SK-N-SH treated with all-trans-retinoic acid at 6 μM for 48 hours (cell line): ENCODE data around the gene WBP1L.
"Not testable (repeated sequence)": the region's sequence is repeated elsewhere in the genome, so short reads cannot be mapped to it uniquely, and the experiment has no call there.

ENCODE experiments used
- ATAC-seq: fragments of 200-7000 bp; cut with Tn5 transposase; 3 replicates; pipeline ENCODE4 v1.9.1; 2020; ENCODE audit warnings: mild to moderate bottlenecking, moderate library complexity
- ARNTL ChIP-seq: fragments of 450-650 bp; formaldehyde crosslinking; IDR thresholded peaks from 2 replicates; pipeline ENCODE4 v1.5.0; 2020; ENCODE audit warnings: low read depth, mild to moderate bottlenecking, moderate library complexity, borderline replicate concordance
- BACH2 ChIP-seq: fragments of 250-450 bp; sonication (Bioruptor Pico); IDR thresholded peaks from 2 replicates; pipeline ENCODE4 v1.9.0; 2021; ENCODE audit warnings: mild to moderate bottlenecking, borderline replicate concordance
- CREB5 ChIP-seq: fragments of 250-450 bp; sonication (Bioruptor Pico); IDR thresholded peaks from 2 replicates; pipeline ENCODE4 v1.5.1; 2020; ENCODE audit warnings: low read depth, mild to moderate bottlenecking, moderate library complexity
- CSRNP3 ChIP-seq: fragments of 250-450 bp; sonication (Bioruptor Pico); IDR thresholded peaks from 2 replicates; pipeline ENCODE4 v1.5.1; 2021; ENCODE audit warnings: mild to moderate bottlenecking, moderate library complexity
- ESRRG ChIP-seq: fragments of 250-450 bp; sonication (Bioruptor Pico); IDR thresholded peaks from 2 replicates; pipeline ENCODE4 v1.6.1; 2021; ENCODE audit warnings: mild to moderate bottlenecking
- GLIS3 ChIP-seq: fragments of 250-450 bp; sonication (Bioruptor Pico); IDR thresholded peaks from 2 replicates; pipeline ENCODE4 v1.5.0; 2020; ENCODE audit warnings: mild to moderate bottlenecking, moderate library complexity
- ISL1 ChIP-seq: fragments of 250-450 bp; sonication (Bioruptor Pico); IDR thresholded peaks from 2 replicates; pipeline ENCODE4 v2.1.2; 2022; ENCODE audit warnings: mild to moderate bottlenecking, moderate library complexity
- OSR1 ChIP-seq: fragments of 250-450 bp; sonication (Bioruptor Pico); IDR thresholded peaks from 2 replicates; pipeline ENCODE4 v1.8.0; 2022; ENCODE audit warnings: moderate library complexity, mild to moderate bottlenecking, inconsistent platforms
- PATZ1 ChIP-seq: fragments of 250-450 bp; sonication (Bioruptor Pico); IDR thresholded peaks from 2 replicates; pipeline ENCODE4 v1.8.0; 2020; ENCODE audit warnings: mild to moderate bottlenecking, moderate library complexity, borderline replicate concordance
- POU6F1 ChIP-seq: fragments of 250-450 bp; sonication (Bioruptor Pico); IDR thresholded peaks from 2 replicates; pipeline ENCODE4 v1.8.0; 2021; ENCODE audit warnings: low read depth, mild to moderate bottlenecking, moderate library complexity, borderline replicate concordance
- RARB ChIP-seq: fragments of 250-450 bp; sonication (Bioruptor Pico); IDR thresholded peaks from 2 replicates; pipeline ENCODE4 v1.8.0; 2021; ENCODE audit warnings: mild to moderate bottlenecking, moderate library complexity
- SNAI2 ChIP-seq: fragments of 250-450 bp; sonication (Bioruptor Pico); IDR thresholded peaks from 2 replicates; pipeline ENCODE4 v1.5.0; 2020; ENCODE audit warnings: mild to moderate bottlenecking, moderate library complexity
- TCF4 ChIP-seq: fragments of 250-450 bp; sonication (Bioruptor Pico); IDR thresholded peaks from 2 replicates; pipeline ENCODE4 v1.8.0; 2021; ENCODE audit warnings: mild to moderate bottlenecking, moderate library complexity, borderline replicate concordance
- TSHZ2 ChIP-seq: fragments of 250-450 bp; sonication (Bioruptor Pico); IDR thresholded peaks from 2 replicates; pipeline ENCODE4 v1.5.0; 2020; ENCODE audit warnings: mild to moderate bottlenecking, moderate library complexity
- ZC3H10 ChIP-seq: fragments of 250-450 bp; sonication (Bioruptor Pico); IDR thresholded peaks from 2 replicates; pipeline ENCODE4 v1.5.1; 2021; ENCODE audit warnings: mild to moderate bottlenecking, moderate library complexity
- ZFP3 ChIP-seq: fragments of 250-450 bp; sonication (Bioruptor Pico); IDR thresholded peaks from 2 replicates; pipeline ENCODE4 v1.5.0; 2020; ENCODE audit warnings: mild to moderate bottlenecking, moderate library complexity
- ZFP30 ChIP-seq: fragments of 450-650 bp; formaldehyde crosslinking; IDR thresholded peaks from 2 replicates; pipeline ENCODE4 v1.5.0; 2022; ENCODE audit warnings: mild to moderate bottlenecking, moderate library complexity
- ZNF565 ChIP-seq: fragments of 450-650 bp; formaldehyde crosslinking; conservative IDR thresholded peaks from 2 replicates; pipeline ENCODE4 v1.5.0; 2020; ENCODE audit warnings: low read depth, mild to moderate bottlenecking, moderate library complexity
- ZNF70 ChIP-seq: fragments of 450-650 bp; formaldehyde crosslinking; IDR thresholded peaks from 2 replicates; pipeline ENCODE4 v1.5.0; 2020; ENCODE audit warnings: mild to moderate bottlenecking, moderate library complexity
- ZNF8 ChIP-seq: fragments of 450-650 bp; formaldehyde crosslinking; IDR thresholded peaks from 2 replicates; pipeline ENCODE4 v1.5.0; 2020; ENCODE audit warnings: mild to moderate bottlenecking, moderate library complexity

The WBP1L gene

GRCh38 chr10:102740229-102740628 is 3.5 kb upstream of the WBP1L start:
- TF ChIP-seq BACH2 (CRISPR knock-in tag) (no peak), ZFP3 (CRISPR knock-in tag) (no peak), RARB (no peak), ZC3H10 (CRISPR knock-in tag) (no peak), ISL1 (CRISPR knock-in tag) (no peak), TSHZ2 (CRISPR knock-in tag) (no peak), PATZ1 (CRISPR knock-in tag) (no peak), CREB5 (CRISPR knock-in tag) (no peak), GLIS3 (CRISPR knock-in tag) (no peak), ARNTL (CRISPR knock-in tag) (no peak), ZFP30 (CRISPR knock-in tag) (no peak), ZNF70 (CRISPR knock-in tag) (no peak), OSR1 (no peak), ESRRG (no peak)
- ATAC-seq = no peak

GRCh38 chr10:102741726-102742237 is 2.0 kb upstream of the WBP1L start:
- no peak for ATAC-seq
- TF ChIP-seq ZNF8 (CRISPR knock-in tag) = no peak
- TF ChIP-seq POU6F1 (CRISPR knock-in tag) = no peak
- no peak for TF ChIP-seq SNAI2 (CRISPR knock-in tag)
- no peak for TF ChIP-seq ZFP30 (CRISPR knock-in tag)
- TF ChIP-seq, all 23 proteins: peak for 0

DNA sequence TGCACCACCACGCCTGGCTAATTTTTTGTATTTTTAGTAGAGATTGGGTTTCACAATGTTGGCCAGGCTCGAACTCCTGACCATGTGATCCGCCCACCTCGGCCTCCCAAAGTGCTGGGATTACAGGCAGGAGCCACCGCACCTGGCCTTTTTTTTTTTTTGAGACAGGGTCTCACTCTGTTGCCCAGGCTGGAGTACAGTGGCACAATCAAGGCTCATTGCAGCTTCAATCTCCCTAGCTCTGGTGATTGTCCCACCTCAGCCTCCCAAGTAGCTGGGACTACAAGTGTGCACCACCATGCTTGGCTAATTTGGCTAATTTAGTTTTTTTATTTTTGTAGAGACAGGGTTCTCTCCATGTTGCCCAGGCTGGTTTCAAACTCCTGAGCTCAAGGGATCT is 1.4 kb upstream of the WBP1L start:
- ATAC-seq = not testable (repeated sequence)

DNA sequence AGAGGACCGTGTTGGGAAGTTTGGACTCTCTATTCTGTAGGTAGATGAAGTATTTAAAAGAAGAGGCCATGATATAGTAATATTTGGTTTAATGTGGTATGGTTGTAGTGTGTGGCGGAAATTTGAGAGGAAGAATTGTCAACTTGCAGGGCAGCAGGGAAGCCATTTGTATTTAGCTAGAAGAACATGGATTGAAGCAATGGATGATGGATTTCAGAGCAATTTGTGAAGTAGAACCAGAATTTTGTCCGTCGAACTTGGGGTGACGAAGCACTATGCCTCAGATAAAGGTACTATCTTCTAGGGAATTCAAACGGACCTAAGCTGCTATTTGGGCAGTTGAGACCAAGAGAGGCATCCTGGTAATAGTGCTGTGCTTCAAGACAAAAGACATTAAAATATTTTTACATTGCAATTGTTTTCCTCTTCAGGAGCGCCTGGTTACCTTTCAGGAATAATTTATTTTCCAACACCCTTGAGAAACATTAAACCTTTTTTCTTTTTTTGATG is 615 bp upstream of the WBP1L start:
- ATAC-seq = no peak; the same call in 2 of the 3 replicates
- no peak for TF ChIP-seq ISL1 (CRISPR knock-in tag)
- no peak for TF ChIP-seq ZNF565 (CRISPR knock-in tag)
- no peak for TF ChIP-seq RARB
- no peak for TF ChIP-seq SNAI2 (CRISPR knock-in tag)
- TF ChIP-seq PATZ1 (CRISPR knock-in tag) = no peak
- no peak for TF ChIP-seq ARNTL (CRISPR knock-in tag)
- no peak for TF ChIP-seq ZNF8 (CRISPR knock-in tag)
- no peak for TF ChIP-seq ZFP30 (CRISPR knock-in tag)
- TF ChIP-seq ESRRG = no peak
- TF ChIP-seq ZC3H10 (CRISPR knock-in tag) = no peak
- TF ChIP-seq POU6F1 (CRISPR knock-in tag) = no peak
- TF ChIP-seq BACH2 (CRISPR knock-in tag) = no peak
- no peak for TF ChIP-seq GLIS3 (CRISPR knock-in tag)
- TF ChIP-seq TCF4 (CRISPR knock-in tag) = no peak
- no peak for TF ChIP-seq OSR1
- no peak for TF ChIP-seq ZFP3 (CRISPR knock-in tag)
- no peak for TF ChIP-seq CSRNP3 (CRISPR knock-in tag)
